GM12892 (cell line): ENCODE measurements around the gene RNF115.

ENCODE experiments used
- POLR2A ChIP-seq: IDR thresholded peaks from 2 replicates; pipeline ENCODE4 v1.6.1; 2011; ENCODE audit warnings: low read depth, low read length, control low read depth
- POLR2AphosphoS5 ChIP-seq: IDR thresholded peaks from 2 replicates; pipeline ENCODE4 v1.6.1; 2011; ENCODE audit warnings: low read depth, low read length, control low read depth
- TAF1 ChIP-seq: IDR thresholded peaks from 2 replicates; pipeline ENCODE4 v1.6.1; 2011; ENCODE audit warnings: low read depth, mild to moderate bottlenecking, control low read depth, low read length, borderline replicate concordance

GRCh38 chr1:145711213-145711651, 112.7 kb downstream of the RNF115 start:
- TF ChIP-seq TAF1 (no peak), POLR2A (no peak), POLR2AphosphoS5 (no peak)
